Putamen (tissue), 1 donor: ENCODE measurements around the gene MGST1.
"Not testable (repeated sequence)": the region's sequence is repeated elsewhere in the genome, so short reads cannot be mapped to it uniquely, and the experiment has no call there.

Source experiments
- DNase-seq: peaks from one replicate; pipeline ENCODE4 v3.0.0-alpha.2; 2016; ENCODE audit warnings: low spot score

Gene MGST1

GRCh38 chr12:16352481-16352880, 5.0 kb downstream of the MGST1 start:
- no peak for DNase-seq

- no peak for DNase-seq
Measured at GRCh38 chr12:16358878-16359277, 11.4 kb downstream of the MGST1 start.

GRCh38 chr12:16359512-16360491, 12.4 kb downstream of the MGST1 start:
- DNase-seq, result no peak

- DNase-seq, result no peak
Measured at GRCh38 chr12:16361142-16361783, 13.8 kb downstream of the MGST1 start.

GRCh38 chr12:16362550-16362949, 15.1 kb downstream of the MGST1 start:
- no peak for DNase-seq

GRCh38 chr12:16369156-16369555, 21.7 kb downstream of the MGST1 start:
- no peak for DNase-seq

GRCh38 chr12:16370096-16370495, 22.7 kb downstream of the MGST1 start:
- no peak for DNase-seq

- not testable (repeated sequence) for DNase-seq
Measured at GRCh38 chr12:16382652-16383312, 35.3 kb downstream of the MGST1 start.

- DNase-seq, result no peak
Measured at GRCh38 chr12:16384732-16385131, 37.3 kb downstream of the MGST1 start.

- peak; percentile 59 for DNase-seq
Measured at GRCh38 chr12:16385782-16386646, 38.6 kb downstream of the MGST1 start.

GRCh38 chr12:16387919-16388318, 40.5 kb downstream of the MGST1 start:
- no peak for DNase-seq

- no peak for DNase-seq
Measured at GRCh38 chr12:16389594-16389993, 42.1 kb downstream of the MGST1 start.

GRCh38 chr12:16392846-16393535, 45.5 kb downstream of the MGST1 start:
- DNase-seq, result no peak

- no peak for DNase-seq
Measured at GRCh38 chr12:16399101-16399500, 51.7 kb downstream of the MGST1 start.

- not testable (repeated sequence) for DNase-seq
Measured at GRCh38 chr12:16401835-16402234, 54.4 kb downstream of the MGST1 start.

GRCh38 chr12:16407346-16407745, 59.9 kb downstream of the MGST1 start:
- no peak for DNase-seq
